NCI-H2107 treated with DMSO at 0.1 percent for 48 hours (cell line): ENCODE measurements around the gene C12orf57.

Source experiments
- DNase-seq: peaks from one replicate; lab custom pipeline; 2025; ENCODE audit not compliant: unreplicated experiment; lab: John Stamatoyannopoulos, UW

C12orf57 gene

DNA sequence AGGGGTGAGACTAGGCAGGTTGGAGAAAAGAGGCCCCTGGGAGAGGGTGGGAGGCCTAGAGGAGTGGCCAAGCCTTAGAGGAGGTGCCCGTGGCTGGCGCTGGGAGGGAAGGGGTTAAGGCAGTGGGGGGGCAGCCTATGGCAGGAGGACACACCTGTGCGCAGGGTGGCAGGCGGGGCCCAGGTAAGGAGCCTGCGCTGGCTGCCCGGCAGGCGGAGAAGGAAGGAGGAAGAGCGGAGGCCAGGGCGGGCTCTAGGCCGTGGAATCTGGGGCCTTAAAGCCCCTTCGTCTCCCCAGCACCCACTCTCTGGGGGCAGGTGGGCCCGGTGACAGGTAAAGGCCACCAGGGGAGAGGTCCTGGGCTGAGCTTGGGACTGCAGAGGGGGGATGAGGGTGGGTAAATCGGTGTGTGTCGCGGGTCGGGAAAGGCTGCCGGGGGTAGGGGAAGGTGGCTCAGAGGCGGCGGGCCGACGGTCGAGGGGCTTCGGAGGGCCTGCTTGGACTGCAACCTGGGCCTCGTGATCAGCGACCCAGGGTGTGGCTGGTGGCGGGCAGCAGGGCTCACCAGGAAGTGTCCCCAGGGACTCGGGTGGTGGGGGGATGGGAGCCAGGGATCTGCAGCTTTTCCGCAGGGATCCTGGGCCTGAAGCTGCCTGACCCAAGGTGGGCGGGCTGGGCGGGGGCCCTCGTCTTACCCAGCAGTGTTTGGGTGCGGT is 19.4 kb downstream of the C12orf57 start:
- DNase-seq, result peak; percentile 92

DNA sequence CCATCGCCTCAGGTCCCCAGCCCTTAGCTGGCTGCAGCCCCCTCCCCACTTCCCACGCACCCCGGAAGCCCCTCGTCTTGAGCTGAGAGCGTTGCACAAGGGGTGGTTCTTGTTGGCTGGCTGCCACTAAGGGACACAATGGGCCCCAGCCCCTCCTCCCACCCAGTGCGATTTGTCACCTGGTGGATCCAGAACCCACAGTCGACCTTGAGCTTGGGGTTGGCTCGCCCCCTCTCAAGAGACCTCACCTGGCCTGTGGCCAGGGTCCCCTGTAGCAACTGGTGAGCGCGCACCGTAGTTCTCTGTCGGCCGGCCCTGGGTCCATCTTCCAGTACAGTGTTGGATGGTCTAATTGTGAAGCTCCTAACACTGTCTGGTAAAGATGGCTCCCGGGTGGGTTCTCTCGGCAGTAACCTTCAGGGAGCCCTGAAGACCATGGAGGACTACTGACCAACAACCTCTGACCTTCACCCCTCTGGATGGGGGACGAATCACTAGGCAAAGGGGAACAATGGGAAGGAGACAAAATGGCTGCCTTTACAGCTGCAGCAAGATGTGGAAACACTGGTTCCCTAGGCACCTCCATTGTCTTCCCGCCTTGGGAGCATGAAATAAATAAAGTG is 20.1 kb downstream of the C12orf57 start:
- DNase-seq, result peak; percentile 29

GRCh38 chr12:6964605-6965025 is 20.8 kb downstream of the C12orf57 start:
- no peak for DNase-seq

GRCh38 chr12:6965026-6965661 is 21.3 kb downstream of the C12orf57 start:
- DNase-seq, result peak; percentile 89

- no peak for DNase-seq
Observed at GRCh38 chr12:6965714-6966113, 21.9 kb downstream of the C12orf57 start.

- DNase-seq, result no peak
Observed at GRCh38 chr12:6966351-6966750, 22.5 kb downstream of the C12orf57 start.

DNA sequence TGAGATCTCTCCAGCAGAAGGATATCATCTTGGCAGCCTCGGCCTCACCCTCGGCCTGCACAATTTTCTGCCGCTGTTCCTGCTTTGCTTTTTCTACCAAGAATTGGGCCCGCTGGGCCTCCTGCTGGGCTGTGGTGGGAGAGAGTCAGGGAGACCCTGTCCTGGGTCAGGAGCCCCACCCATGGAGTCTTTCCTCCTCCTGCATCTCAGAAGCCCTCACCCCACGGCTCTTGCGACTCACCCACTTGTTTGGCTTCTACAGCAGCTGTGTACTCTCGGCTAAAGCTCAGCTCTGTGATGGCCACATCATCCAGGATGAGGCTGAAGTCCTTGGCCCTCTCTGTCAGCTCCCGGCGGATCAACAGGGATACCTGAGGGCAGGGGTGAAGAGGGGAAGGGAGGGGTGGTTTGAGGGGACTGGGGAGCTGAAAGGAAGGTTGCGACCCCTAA is 23.9 kb downstream of the C12orf57 start:
- no peak for DNase-seq

- no peak for DNase-seq
Observed at GRCh38 chr12:6968426-6968825, 24.6 kb downstream of the C12orf57 start.

DNA sequence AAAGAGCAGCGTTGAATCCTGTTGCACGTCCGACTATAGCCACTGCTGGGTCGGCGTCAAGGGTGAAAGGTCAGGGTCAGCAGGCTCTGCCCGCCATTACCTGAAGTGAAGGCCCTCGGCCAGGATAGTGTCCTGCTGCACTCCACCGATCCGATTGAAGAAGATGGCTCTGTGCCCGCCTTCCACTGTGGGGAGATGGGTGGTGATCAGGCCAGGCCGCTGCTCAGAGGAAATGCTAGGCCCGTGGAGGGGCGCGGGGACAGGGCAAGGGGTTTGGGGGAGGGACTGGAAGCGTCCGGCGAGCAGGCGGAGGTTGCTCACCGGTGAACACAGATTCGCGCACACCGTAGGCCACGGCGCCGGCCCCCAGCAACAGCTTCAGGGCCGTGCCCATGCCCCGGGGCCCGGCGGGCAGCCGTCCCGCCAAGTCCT is 26.3 kb downstream of the C12orf57 start:
- no peak for DNase-seq

- DNase-seq, result no peak
Observed at GRCh38 chr12:6974180-6974579, 30.4 kb downstream of the C12orf57 start.

DNA sequence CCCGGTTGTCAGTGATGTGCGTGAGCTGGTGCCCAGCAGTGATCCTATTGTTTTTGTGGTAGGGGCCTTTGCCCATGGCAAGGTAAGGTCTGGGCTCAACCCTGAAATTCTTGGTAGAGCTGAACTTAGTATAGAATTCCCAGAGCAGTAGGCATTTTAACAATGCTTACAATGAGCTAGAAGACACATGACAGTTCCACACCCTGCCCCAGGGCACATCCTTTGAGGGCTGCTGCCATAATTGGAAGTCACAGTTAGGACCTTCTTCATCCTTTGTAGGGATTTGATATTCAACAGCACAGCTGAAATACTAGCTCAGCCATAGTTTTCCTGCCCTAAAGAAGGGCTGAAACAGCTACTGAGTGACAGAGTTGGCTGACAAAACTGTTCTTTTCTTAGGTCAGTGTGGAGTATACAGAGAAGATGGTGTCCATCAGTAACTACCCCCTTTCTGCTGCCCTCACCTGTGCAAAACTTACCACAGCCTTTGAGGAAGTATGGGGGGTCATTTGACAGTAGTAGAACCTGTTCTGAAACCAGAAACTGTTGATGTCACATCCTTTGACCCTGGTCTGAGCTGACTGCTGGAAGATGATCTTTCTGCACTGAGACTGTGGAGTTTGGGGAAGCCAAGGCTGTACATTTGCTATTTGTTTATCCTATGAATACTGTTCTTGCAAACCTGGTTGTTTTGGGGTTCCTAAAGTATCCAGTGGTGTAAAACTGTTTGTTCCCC is 31.6 kb downstream of the C12orf57 start:
- DNase-seq, result no peak

DNA sequence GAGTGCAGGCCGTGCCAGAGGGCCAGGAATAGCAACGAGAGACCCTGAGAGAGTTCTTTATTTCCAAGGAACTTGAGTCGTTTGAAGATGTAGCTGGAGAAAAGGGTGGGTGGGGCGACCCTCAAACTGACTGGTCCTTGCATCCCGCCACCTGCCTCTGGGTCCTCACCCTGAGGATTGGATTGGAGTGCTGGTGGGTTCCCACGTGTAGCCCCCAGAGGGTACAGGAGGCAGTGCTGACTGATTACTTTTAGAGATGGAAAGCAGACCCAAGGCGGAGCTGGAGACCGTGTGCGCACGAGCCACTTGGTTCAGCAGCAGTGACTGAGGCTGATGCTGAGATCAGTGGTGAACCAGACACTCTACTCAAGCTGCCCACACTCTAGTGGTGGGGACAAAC is 33.8 kb downstream of the C12orf57 start:
- no peak for DNase-seq

DNA sequence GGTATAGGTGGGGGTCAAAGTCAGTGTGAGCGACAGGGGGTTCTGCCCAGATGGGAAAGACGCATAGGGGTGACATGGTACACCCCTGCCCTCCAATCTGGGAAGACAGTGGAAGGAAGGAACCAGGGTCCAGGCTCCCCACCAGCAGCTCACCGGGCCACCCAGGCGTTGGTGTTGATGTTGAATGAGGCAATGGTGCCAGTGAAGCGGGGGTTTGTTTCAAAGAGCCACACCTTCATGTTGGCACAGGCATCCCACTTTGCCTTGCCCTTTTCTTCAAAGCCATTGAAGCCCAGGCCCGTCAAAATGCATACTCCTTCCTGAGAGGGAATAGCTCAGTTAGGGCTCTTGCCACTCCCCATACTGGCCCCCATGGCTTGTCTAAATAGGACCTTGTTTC is 34.4 kb downstream of the C12orf57 start:
- DNase-seq, result no peak

DNA sequence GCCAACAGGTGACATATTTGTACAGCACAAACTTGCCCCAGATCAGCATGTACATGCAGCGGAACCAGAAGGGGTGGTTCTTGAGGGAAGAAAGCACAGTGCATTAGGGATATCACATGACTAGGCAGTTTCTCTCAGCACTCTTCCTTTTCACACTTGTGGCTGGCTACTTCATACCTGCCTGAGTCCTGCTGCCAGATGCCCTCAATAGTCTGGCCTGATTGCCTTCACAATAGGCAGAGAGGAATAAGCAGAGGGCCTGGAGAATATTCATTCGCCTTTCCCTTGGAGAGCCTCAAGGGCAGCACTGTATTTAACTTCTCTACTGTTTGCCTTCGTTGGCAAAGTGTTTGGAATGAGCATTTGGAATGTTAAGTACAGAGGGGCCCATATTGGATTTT is 34.8 kb downstream of the C12orf57 start:
- DNase-seq, result no peak

DNA sequence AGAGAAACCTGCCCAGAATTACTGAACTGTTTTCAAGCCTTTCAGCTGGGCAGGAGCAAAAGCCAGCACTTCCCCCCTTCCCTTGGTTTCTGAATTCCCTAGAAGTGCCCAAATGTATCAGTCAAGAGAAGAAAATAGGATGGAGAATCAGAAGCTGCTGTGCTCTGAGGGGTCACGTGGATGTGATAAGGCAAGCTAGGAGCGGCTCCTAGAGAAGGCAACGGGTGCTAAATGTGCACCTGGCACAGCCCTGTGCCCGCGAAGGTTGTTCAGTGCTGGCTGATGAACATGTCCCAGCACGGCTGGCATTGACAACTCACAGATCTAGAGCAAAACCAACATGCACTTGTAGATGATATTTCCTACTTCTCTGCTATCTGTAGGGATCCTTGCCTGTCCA is 35.2 kb downstream of the C12orf57 start:
- DNase-seq, result no peak

GRCh38 chr12:6979453-6979852 is 35.6 kb downstream of the C12orf57 start:
- DNase-seq, result no peak

DNA sequence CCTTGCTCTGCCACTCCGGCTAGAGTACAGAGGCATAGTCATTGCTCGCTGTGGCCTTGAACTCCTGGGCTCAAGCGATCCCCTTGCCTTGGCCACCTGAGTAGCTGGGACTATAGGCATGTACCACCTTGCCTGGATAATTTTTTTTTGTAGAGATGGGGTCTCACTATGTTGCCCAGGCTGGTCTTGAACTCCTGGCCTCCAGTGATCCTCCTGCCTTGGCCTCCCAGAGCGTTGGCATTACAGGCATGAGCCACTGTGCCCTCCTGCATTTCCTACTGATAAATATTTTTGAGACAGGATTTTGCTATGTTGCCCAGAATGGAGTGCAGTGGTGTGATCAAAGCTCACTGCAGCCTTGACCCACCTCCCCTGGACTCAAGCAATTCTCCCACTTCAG is 36.3 kb downstream of the C12orf57 start:
- DNase-seq, result no peak

DNA sequence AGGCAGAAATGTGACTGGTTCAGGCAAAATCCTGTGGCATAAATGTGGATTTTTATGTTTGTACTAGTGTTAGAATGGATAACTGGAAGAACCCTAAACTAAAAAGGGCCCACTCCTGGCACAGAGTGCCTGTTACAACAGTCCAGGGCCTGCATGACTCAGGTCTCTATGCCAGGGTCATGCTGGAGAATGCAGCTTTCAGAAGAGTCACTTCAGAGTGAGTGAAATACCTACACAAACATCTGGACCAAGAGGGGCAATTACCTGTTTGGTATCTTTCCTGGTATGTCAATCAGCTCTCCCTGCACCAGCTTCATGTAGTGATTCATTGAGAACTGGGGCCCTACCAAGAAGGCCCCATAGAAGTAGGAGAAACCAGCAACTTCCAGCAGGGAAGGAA is 36.9 kb downstream of the C12orf57 start:
- DNase-seq, result no peak

- DNase-seq, result no peak
Observed at GRCh38 chr12:6981152-6982052, 37.6 kb downstream of the C12orf57 start.

GRCh38 chr12:6982532-6982931 is 38.7 kb downstream of the C12orf57 start:
- DNase-seq, result no peak
